ENCODE results near the gene MYO1C. TPM values are rescaled to one million over a fixed set of nuclear protein-coding genes. Genes with fewer than 3 reads are reported as not detected.

The MYO1C gene
- total RNA-seq, 1 experiment from 2014 or later = 55.9 TPM

GRCh38 chr17:1484676-1485422 lies 7.6 kb downstream of the MYO1C start:
- peak; percentile 65 for DNase-seq (ENCODE audit: low read depth)

- no peak for DNase-seq (ENCODE audit: low read depth)
These were observed 8.4 kb downstream of the MYO1C start for GRCh38 chr17:1484060-1484535.

- DNase-seq (ENCODE audit: low read depth) = no peak
These were observed 9.8 kb downstream of the MYO1C start for GRCh38 chr17:1482680-1483079.

GRCh38 chr17:1481736-1482135 lies 10.8 kb downstream of the MYO1C start:
- DNase-seq (ENCODE audit: low read depth) = no peak

GRCh38 chr17:1480747-1481465 lies 11.6 kb downstream of the MYO1C start:
- DNase-seq (ENCODE audit: low read depth) = peak; percentile 31

- no peak for DNase-seq (ENCODE audit: low read depth)
These were observed 14.1 kb downstream of the MYO1C start for GRCh38 chr17:1478418-1478817.

- no peak for DNase-seq (ENCODE audit: low read depth)
These were observed 17.1 kb downstream of the MYO1C start for GRCh38 chr17:1475321-1475854.

- DNase-seq (ENCODE audit: low read depth) = no peak
These were observed 17.9 kb downstream of the MYO1C start for GRCh38 chr17:1474402-1475189.

GRCh38 chr17:1473841-1474240 lies 18.6 kb downstream of the MYO1C start:
- no peak for DNase-seq (ENCODE audit: low read depth)

- DNase-seq (ENCODE audit: low read depth) = peak; percentile 35
These were observed 19.3 kb downstream of the MYO1C start for GRCh38 chr17:1473170-1473569.

GRCh38 chr17:1471911-1472821 lies 20.3 kb downstream of the MYO1C start:
- no peak for DNase-seq (ENCODE audit: low read depth)

GRCh38 chr17:1471490-1471889 lies 21.0 kb downstream of the MYO1C start:
- no peak for DNase-seq (ENCODE audit: low read depth)

- no peak for DNase-seq (ENCODE audit: low read depth)
These were observed 21.6 kb downstream of the MYO1C start for GRCh38 chr17:1470755-1471462.

- DNase-seq (ENCODE audit: low read depth) = peak; percentile 4
These were observed 22.3 kb downstream of the MYO1C start for GRCh38 chr17:1470071-1470754.

- no peak for DNase-seq (ENCODE audit: low read depth)
These were observed 23.1 kb downstream of the MYO1C start for GRCh38 chr17:1469231-1469852.

GRCh38 chr17:1467898-1468492 lies 24.5 kb downstream of the MYO1C start:
- no peak for DNase-seq (ENCODE audit: low read depth)

- no peak for DNase-seq (ENCODE audit: low read depth)
These were observed 25.2 kb downstream of the MYO1C start for GRCh38 chr17:1467258-1467657.

GRCh38 chr17:1464186-1464585 lies 28.3 kb downstream of the MYO1C start:
- no peak for DNase-seq (ENCODE audit: low read depth)
